Measurements from ENCODE around the gene ABT1. TPM values are rescaled to one million over a fixed set of nuclear protein-coding genes. Genes with fewer than 3 reads are reported as not detected.

The ABT1 gene
- polyA plus RNA-seq, 1 of the 3 experiments (the other 2 are of a cell fraction) = 15.4 TPM

DNA sequence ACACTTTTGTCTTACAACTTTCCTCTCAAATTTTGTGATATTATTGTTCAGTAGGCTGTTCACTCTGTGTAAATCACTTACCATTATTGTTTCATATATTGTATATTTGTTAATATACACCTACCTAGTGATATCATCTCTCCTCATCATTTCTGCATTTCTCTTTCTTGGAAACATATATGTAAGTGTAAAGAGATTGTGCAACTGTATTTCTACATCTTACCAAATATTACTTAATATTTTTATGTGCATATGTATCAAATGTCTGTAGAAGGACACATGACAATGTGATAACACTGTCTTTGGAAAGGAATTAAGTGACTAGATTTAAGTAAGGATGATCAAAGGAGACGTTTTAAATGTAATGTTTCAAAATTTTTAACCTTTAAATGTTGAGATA lies 32.6 kb downstream of the ABT1 start:
- CTCF ChIA-PET = no interaction called here

DNA sequence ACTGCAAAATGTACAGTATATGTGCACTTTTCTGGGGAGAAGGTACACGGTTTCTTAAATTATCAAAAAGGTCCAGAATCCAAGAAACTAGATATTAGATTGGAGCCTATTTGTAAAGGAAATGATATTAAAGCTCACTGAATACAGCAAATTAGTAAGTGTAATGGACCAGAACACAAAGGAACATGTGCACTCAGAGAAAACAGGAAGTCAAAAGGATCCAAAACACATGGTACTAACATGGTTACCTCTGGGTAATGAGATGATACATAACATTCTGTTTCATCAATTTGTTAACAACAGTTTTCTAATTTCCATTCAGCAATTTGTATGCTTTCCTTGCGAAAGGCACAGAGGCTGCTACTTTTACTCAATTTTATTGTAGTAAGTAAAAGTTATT lies 44.1 kb downstream of the ABT1 start:
- Histone ChIP-seq H3K4me1 (ENCODE audit: control insufficient read depth in 1 of 2, insufficient read depth in 2 of 2, low read depth in 1 of 2, low read length in 1 of 2) (no peaks in the 10 kb centered on the region), H3K27me3 (ENCODE audit: insufficient read depth) (no peaks in the 10 kb centered on the region), H3K9ac (no peak overlapping the region), H3K4me3 (ENCODE audit: low read depth in 2 of 2, low read length in 1 of 2) (no peak overlapping the region), H3K4me2 (no peak overlapping the region), H3K27ac (ENCODE audit: low read depth in 2 of 2, low read length in 1 of 2) (no peak overlapping the region), H4K20me1 (ENCODE audit: insufficient read depth) (0 out of 2 replicates have a peak, but pooled peaks cover 3% of the 10 kb centered on the region), H3K79me2 (ENCODE audit: insufficient read depth) (peaks cover 28% of the 10 kb centered on the region), H3F3A (replicated peaks; ENCODE audit: insufficient read depth) (no peaks in the 10 kb centered on the region), H2AFZ (ENCODE audit: low read depth) (no peak overlapping the region), H3K9me2 (no peaks in the 10 kb centered on the region), H3K36me3 (replicated peaks in 1 of 2; ENCODE audit: control insufficient read depth in 1 of 2, insufficient read depth in 2 of 2, low read length in 1 of 2) (peaks cover 64 to 66% of the 10 kb centered on the region in 2 experiments), H3K9me3 (peaks cover 29% of the 10 kb centered on the region)
- no peak for DNase-seq
- 97% methylated on average over 2 of the region's 2 CpGs for WGBS (ENCODE audit: low lambda C conversion rate)
- CTCF ChIA-PET = no interaction called here
- TF ChIP-seq RFX5 (IDR thresholded peaks at IDR 0.05; ENCODE audit: low read length) (no peak), RXRA (IDR thresholded peaks at IDR 0.05; ENCODE audit: borderline replicate concordance, low read depth) (no peak), TEAD4 (IDR thresholded peaks at IDR 0.05; ENCODE audit: borderline replicate concordance, insufficient read depth) (no peak), NFIC (IDR thresholded peaks at IDR 0.05; ENCODE audit: borderline replicate concordance) (no peak), POLR2AphosphoS5 (IDR thresholded peaks at IDR 0.05; ENCODE audit: low read depth, low read length) (no peak), RCOR1 (IDR thresholded peaks at IDR 0.05; ENCODE audit: low read length) (no peak), FOXJ3 (CRISPR knock-in tag; IDR thresholded peaks at IDR 0.05) (no peak), EP300 (IDR thresholded peaks at IDR 0.05; ENCODE audit: borderline replicate concordance in 1 of 2, low read depth in 1 of 2, low read length in 1 of 2) (no peak)
- TF ChIP-seq, protein P1, sequence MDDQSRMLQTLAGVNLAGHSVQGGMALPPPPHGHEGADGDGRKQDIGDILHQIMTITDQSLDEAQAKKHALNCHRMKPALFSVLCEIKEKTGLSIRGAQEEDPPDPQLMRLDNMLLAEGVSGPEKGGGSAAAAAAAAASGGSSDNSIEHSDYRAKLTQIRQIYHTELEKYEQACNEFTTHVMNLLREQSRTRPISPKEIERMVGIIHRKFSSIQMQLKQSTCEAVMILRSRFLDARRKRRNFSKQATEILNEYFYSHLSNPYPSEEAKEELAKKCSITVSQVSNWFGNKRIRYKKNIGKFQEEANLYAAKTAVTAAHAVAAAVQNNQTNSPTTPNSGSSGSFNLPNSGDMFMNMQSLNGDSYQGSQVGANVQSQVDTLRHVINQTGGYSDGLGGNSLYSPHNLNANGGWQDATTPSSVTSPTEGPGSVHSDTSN (IDR thresholded peaks at IDR 0.05) = no peak
- POLR2A ChIA-PET = no interaction called here

More for the DNA sequence above, 32.6 kb downstream of the ABT1 start:
- no peak overlapping the region for H3K9ac ChIP-seq
- no peak overlapping the region for H3K4me3 ChIP-seq (ENCODE audit: low read depth in 2 of 2, low read length in 1 of 2)
- POLR2A ChIA-PET = no interaction called here
- TF ChIP-seq, protein P2, sequence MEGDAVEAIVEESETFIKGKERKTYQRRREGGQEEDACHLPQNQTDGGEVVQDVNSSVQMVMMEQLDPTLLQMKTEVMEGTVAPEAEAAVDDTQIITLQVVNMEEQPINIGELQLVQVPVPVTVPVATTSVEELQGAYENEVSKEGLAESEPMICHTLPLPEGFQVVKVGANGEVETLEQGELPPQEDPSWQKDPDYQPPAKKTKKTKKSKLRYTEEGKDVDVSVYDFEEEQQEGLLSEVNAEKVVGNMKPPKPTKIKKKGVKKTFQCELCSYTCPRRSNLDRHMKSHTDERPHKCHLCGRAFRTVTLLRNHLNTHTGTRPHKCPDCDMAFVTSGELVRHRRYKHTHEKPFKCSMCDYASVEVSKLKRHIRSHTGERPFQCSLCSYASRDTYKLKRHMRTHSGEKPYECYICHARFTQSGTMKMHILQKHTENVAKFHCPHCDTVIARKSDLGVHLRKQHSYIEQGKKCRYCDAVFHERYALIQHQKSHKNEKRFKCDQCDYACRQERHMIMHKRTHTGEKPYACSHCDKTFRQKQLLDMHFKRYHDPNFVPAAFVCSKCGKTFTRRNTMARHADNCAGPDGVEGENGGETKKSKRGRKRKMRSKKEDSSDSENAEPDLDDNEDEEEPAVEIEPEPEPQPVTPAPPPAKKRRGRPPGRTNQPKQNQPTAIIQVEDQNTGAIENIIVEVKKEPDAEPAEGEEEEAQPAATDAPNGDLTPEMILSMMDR (IDR thresholded peaks at IDR 0.05) = no peak
- TF ChIP-seq ELF1 (IDR thresholded peaks at IDR 0.05) (no peak), EP300 (IDR thresholded peaks at IDR 0.05; ENCODE audit: borderline replicate concordance in 1 of 2, low read depth in 1 of 2, low read length in 1 of 2) (no peak), GATA2 (CRISPR knock-in tag; IDR thresholded peaks at IDR 0.05) (no peak), RFX5 (IDR thresholded peaks at IDR 0.05; ENCODE audit: low read length) (no peak), RCOR1 (IDR thresholded peaks at IDR 0.05; ENCODE audit: low read length) (no peak), NFIC (IDR thresholded peaks at IDR 0.05; ENCODE audit: borderline replicate concordance) (no peak), FOSL2 (IDR thresholded peaks at IDR 0.05; ENCODE audit: borderline replicate concordance, low read depth) (no peak)
- TF ChIP-seq, protein P3, sequence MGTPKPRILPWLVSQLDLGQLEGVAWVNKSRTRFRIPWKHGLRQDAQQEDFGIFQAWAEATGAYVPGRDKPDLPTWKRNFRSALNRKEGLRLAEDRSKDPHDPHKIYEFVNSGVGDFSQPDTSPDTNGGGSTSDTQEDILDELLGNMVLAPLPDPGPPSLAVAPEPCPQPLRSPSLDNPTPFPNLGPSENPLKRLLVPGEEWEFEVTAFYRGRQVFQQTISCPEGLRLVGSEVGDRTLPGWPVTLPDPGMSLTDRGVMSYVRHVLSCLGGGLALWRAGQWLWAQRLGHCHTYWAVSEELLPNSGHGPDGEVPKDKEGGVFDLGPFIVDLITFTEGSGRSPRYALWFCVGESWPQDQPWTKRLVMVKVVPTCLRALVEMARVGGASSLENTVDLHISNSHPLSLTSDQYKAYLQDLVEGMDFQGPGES (IDR thresholded peaks at IDR 0.05; ENCODE audit: low read depth, low read length) = no peak
- no peaks in the 10 kb centered on the region for H3K79me2 ChIP-seq (ENCODE audit: insufficient read depth)
- H3K9me3 ChIP-seq = 0 out of 2 replicates have a peak, but pooled peaks cover 3% of the 10 kb centered on the region
- H3K27me3 ChIP-seq (ENCODE audit: insufficient read depth) = no peaks in the 10 kb centered on the region
- H3K4me2 ChIP-seq = no peak overlapping the region
- WGBS (ENCODE audit: low lambda C conversion rate) = 2% methylated on average over 1 of the region's 1 CpG
- no peaks in the 10 kb centered on the region for H4K20me1 ChIP-seq (ENCODE audit: insufficient read depth)
- H3K9me2 ChIP-seq = no peaks in the 10 kb centered on the region
- H3K27ac ChIP-seq (ENCODE audit: low read depth in 2 of 2, low read length in 1 of 2) = no peak overlapping the region
- DNase-seq = no peak
- H3F3A ChIP-seq (replicated peaks; ENCODE audit: insufficient read depth) = no peaks in the 10 kb centered on the region
- H2AFZ ChIP-seq (ENCODE audit: low read depth) = no peak overlapping the region
- H3K4me1 ChIP-seq (ENCODE audit: control insufficient read depth in 1 of 2, insufficient read depth in 2 of 2, low read depth in 1 of 2, low read length in 1 of 2) = no peaks in the 10 kb centered on the region
- peaks cover 6% of the 10 kb centered on the region in 2 experiments for H3K36me3 ChIP-seq (replicated peaks in 1 of 2; ENCODE audit: control insufficient read depth in 1 of 2, insufficient read depth in 2 of 2, low read length in 1 of 2)

Data from SK-N-SH (cell line).